ENCODE data around the gene ROCK1.
"Not testable (repeated sequence)": the region's sequence is repeated elsewhere in the genome, so short reads cannot be mapped to it uniquely, and the experiment has no call there.

The ROCK1 gene

DNA sequence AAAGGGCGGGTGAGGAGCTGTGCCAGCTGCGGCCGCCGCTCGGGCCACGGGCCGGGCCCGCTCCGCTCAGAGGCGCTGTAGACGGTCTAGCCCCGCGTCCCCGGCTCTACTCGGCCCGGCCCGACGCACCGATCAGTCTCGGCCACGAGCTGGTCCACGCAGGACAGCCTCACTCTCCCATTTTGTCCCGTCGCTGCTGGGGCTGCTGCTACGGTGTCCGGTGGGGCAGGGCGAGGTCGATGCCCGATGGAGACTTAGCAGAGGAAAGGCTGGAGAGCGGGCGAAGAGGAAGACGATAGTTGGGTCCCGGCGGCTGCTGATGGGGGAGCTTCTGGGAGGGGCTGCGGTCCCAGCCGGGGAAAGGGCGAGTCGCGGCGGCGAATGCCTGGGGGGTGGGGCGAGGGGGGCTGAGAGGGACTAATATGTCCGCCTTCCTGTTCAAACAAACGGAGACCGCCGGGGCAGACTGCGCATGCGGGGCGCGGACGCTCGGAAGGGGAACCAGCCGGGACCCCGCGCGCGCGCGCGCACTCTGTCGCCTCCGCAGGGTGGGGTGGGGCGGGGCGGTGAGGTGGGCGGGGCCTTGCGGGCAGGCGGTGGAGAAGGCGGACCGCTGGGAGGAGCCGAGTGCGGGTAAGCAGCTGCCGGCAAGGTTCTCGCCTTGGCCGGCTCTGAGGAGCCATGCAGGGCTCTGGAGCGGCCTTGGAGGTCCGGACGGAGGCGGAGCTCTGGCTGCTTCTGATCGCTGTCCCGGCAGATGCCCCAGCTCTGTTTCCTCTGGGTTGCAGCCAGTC lies at the start of gene ROCK1:
ROCK1 (minus strand) TSS at position 468 of the 794 bp plus-strand sequence. CDS start 903 bp downstream, outside the sequence.
- DNase-seq (ENCODE audit: low read depth in 2 of 3, low spot score in 1 of 3) = peak; percentile 95 to 98 (median 96)

DNA sequence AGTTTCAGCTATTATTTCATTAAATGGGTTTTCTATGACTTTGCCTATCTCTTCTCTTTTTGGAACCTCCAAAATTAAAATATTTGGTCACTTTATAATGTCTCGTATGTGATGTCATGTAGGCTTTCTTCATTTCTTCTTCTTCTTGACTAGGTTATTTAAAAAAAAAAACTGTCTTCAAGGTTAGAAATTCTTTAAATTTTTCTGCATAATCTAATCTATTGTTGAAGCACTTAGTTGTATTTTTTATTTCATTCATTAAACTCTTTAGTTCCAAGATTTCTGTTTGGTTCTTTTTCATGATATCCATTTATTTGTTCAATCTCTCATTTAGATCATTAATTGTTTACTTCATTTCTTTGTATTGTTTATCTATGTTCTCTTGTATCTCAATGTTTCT lies 43.8 kb upstream of the ROCK1 start:
- DNase-seq (ENCODE audit: low read depth in 2 of 3, low spot score in 1 of 3) = no peak

DNA sequence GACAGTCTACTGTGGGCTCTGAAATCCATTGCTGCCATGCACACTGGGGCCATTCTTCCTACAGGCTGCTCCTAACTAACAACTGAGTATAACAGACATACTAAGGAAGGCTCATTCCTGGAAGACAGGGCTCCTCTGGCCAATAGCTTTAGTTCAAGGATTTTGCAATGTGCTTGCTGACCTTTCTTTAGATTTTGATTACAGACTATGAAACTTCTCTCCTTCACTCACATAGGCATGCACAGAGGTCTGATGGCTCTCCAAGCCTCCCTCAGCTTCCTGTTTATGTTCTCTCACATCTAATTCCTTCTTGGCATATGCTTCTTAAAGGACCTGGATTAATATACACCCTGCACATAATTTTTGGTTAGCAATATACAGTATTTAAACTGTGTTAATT lies 34.4 kb upstream of the ROCK1 start:
- no peak for DNase-seq (ENCODE audit: low read depth in 2 of 3, low spot score in 1 of 3)

DNA sequence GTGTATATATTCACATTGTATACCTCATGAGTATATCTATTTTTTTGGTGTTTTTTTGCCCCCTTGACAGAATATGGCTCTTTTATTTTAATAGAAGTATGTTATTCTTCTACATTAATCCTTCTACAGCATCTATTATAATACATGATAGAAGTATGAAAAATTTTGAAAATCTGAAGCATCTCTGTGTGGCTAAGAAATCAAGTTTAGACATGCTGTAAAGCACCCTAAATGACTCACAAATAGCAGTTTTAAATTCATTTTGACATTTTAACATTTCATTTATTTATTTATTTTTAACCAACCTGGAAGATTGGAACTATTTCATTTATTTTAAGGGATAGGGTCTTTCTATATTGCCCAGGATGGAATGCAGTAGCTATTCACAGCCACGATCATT lies 33.8 kb upstream of the ROCK1 start:
- DNase-seq (ENCODE audit: low read depth in 2 of 3, low spot score in 1 of 3) = no peak

DNA sequence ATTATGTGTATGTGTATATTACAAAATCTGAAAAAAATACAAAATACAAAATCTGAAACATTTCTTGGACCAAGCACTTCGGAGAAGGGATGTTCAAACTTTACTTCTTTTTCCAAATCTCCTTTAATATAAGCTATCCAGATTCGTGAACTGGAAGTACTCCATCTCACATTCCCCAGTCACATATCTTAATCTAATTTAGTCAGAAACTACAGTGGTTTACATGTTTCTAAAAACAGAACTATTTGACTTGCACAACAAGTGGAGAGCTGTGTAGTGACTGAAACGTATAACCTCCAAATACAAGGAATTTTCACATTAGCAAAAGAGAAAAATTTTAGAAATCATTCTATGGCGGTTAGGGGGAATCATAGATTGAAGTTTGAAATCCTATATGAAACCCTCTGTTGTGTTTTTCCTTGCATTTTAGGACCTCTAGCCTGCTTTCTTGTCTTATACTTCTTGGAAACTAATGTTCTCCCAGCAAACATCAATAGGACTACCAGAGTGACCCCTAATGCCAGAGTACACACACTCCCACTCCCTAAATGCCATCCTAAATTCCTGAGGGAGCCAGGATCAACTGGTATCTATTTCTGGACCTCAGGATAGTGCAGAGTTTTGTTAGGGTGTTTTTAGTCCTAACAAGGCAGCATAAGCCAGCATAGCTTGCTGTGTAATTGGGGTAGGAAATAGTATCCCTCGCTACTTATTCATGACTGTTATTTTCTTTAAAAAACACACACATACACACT lies 30.2 kb upstream of the ROCK1 start:
- DNase-seq (ENCODE audit: low read depth in 2 of 3, low spot score in 1 of 3) = no peak

DNA sequence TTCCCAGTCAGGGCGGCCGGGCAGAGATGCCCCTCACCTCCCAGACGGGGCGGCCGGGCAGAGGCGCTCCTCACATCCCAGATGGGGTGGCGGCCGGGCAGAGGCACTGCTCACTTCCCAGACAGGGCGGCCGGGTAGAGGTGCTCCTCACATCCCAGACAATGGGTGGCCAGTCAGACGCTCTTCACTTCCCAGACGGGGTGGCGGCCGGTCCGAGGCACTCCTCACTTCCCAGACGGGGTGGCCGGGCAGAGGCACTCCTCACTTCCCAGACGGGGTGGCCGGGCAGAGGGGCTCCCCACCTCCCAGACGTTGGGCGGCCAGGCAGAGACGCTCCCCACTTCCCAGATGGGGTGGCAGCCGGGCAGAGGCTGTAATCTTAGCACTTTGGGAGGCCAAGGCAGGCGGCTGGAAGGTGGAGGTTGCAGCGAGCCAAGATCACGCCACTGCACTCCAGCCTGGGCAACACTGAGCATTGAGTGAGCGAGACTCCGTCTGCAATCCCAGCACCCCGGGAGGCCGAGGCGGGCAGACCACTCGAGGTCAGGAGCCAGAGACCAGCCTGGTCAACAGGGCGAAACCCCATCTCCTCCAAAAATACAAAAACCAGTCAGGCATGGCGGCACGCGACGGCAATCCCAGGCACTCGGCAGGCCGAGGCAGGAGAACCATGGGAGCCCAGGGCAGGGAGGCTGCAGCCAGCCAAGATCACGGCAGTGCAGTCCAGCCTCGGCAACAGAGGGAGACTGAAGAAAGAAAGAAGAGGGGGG lies 26.3 kb upstream of the ROCK1 start:
- DNase-seq (ENCODE audit: low read depth in 2 of 3, low spot score in 1 of 3) = not testable (repeated sequence)

DNA sequence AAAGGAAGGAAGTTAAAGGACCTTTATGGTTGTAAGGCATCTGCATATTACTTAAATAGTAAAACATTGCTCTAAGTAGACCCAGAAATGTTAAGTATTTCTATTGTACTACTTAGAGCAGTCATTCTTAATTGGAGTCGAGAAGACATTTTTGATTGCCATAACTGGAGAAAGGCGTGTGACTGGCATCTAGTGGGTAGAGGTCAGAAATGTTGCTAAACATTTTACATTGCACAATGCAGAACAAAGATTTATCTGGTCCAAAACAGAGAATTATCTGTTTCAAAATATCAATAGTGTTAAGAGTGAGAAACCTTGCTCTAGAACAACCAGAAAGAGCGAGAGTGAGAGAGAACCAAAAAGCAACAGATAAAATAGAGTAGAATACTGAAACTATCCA lies 23.3 kb upstream of the ROCK1 start:
- DNase-seq (ENCODE audit: low read depth in 2 of 3, low spot score in 1 of 3) = no peak

DNA sequence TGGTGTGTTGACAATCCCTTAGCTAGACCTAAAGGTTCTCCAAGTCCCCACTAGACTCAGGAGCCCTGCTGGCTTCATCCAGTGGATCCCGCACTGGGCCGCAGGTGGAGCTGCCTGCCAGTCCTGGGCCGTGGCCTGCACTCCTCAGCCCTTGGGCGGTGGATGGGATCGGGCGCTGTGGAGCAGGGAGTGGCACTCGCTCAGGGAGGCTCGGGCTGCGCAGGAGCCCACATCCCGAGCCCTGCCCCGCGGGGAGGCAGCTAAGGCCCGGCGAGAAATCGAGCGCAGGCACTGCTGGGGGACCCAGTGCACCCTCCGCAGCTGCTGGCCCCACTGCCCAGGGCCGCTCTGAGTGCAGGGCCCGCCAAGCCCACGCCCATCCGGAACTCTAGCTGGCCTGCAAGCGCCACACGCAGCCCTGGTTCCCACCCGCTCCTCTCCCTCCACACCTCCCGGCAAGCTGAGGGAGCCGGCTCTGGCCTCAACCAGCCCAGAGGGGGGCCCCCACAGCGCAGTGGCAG lies 20.8 kb upstream of the ROCK1 start:
- DNase-seq (ENCODE audit: low read depth in 2 of 3, low spot score in 1 of 3) = no peak

DNA sequence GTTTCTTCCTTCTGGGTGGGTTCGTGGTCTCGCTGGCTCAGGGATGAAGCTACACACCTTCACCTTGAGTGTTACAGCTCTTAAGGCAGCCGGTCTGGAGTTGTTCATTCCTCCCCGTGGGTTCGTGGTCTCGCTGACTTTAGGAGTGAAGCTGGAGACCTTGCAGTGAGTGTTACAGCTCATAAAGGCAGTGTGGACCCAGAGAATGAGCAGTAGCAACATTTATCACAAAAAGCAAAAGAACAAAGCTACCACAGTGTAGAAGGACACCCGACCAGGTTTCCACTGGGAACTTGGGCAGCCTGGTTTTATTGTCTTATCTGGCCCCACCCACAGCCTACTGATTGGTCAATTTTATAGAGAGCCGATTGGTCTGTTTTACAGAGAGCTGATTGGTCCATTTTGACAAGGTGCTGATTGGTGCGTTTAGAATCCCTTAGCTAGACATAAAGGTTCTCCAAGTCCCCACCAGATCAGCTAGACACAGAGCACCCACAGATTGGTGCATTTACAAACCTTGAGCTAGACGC lies 20.1 kb upstream of the ROCK1 start:
- no peak for DNase-seq (ENCODE audit: low read depth in 2 of 3, low spot score in 1 of 3)

DNA sequence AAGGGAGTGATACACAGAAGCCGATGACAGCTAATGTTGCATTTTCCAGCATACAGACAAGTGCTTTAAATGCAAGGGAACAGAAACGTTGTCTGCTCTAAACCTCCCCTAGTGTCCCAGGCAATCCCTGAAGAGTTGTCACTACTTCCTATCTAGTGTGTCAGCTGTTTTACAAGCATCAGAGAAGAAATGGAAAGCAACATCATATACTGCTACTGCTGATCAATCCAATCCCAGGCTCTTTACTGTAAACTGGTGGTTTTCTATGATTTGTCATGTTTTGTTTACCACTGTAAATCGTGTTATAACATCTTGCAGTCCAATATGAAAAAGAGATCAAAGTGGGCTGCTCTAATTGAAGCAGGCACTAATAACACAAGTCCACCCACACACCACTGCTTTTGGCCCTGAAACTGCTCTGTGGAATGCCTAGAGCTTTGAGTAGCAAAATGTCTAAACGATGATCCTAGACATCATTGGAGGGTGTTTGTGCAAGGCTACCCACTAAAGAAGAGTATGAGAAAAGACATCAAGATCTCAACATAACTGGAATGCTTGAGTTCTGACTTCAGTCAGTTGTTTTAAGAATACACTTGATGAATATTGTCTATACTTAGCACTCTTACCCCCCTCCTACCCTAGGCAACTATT lies 18.1 kb upstream of the ROCK1 start:
- DNase-seq (ENCODE audit: low read depth in 2 of 3, low spot score in 1 of 3) = no peak

DNA sequence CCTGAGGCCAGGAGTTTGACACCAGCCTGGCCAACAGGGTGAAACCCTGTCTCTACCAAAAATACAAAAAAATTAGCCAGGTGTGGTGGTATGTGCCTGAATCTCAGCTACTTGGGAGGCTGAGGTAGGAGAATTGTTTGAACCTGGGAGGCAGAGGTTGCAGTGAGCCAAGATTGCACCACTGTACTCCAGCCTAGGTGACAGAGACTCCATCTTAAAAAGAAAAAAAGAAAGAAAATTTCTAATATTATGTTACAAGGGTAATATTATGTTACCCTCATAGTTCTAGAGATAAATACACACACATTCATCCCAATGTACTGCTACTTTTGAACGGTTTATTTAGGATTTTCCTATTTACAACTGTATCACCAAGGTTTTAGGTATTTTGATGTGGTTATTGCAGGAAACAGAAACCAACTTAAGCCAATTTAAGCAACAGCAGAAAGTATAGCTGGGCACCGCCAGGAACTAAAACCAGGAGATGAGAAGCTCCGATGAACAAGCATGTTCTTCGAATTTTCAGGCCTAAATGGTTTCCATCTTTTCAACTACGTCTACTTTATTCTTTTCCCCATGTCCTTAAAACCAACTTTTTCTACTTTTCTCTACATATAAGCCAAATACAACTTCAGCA lies 11.8 kb upstream of the ROCK1 start:
- no peak for DNase-seq (ENCODE audit: low read depth in 2 of 3, low spot score in 1 of 3)

DNA sequence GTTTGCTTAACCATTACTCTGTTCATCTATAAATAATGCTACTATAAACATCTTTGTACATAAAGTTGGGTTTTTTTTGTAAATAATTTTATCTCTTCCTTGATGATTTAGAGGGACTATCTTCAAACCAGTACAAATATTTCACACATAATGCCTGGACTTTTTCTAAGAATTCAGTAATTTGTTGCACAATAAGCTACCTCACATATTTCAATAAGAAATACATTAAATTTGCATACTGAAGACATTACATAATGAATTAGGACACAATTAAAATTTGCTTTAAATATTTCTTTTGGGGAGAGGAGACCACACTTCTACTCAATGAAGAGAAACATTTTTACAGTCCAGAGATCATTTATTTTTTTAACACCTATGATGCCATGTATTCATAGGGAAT lies 7.2 kb upstream of the ROCK1 start:
- DNase-seq (ENCODE audit: low read depth in 2 of 3, low spot score in 1 of 3) = no peak

DNA sequence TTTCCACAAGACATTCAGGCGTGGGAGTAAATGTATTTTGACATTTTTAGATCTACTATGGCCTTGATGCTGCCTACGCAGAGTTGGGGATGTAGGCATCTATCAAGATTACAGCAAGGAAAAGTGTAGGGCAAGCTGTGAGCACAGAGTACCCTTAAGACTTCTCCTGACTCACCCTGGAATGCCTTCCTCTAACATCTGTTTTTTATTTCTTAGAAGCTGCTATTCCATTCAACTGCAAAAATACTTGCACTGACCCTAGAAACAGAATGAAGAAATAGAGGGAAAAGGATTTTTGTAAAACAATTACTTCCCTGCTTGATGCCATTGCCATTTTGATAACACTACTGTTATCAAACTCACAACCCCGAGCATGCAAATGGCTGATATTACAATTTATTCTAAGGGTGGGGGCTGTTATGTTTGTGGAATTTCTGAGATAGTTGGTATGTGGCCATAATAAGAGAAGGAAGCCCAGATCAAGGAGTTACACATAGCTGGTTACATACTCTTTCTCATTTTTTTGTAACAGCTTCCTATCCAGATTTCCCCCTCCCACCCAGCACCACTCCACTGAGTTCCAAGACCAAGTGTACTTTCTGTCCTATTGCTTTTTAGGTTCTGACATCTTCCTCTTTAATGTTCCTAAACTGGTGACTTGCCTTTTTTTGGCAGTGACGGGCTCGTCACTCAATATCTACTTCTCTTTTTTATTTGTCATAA lies 6.0 kb upstream of the ROCK1 start:
- DNase-seq (ENCODE audit: low read depth in 2 of 3, low spot score in 1 of 3) = no peak

DNA sequence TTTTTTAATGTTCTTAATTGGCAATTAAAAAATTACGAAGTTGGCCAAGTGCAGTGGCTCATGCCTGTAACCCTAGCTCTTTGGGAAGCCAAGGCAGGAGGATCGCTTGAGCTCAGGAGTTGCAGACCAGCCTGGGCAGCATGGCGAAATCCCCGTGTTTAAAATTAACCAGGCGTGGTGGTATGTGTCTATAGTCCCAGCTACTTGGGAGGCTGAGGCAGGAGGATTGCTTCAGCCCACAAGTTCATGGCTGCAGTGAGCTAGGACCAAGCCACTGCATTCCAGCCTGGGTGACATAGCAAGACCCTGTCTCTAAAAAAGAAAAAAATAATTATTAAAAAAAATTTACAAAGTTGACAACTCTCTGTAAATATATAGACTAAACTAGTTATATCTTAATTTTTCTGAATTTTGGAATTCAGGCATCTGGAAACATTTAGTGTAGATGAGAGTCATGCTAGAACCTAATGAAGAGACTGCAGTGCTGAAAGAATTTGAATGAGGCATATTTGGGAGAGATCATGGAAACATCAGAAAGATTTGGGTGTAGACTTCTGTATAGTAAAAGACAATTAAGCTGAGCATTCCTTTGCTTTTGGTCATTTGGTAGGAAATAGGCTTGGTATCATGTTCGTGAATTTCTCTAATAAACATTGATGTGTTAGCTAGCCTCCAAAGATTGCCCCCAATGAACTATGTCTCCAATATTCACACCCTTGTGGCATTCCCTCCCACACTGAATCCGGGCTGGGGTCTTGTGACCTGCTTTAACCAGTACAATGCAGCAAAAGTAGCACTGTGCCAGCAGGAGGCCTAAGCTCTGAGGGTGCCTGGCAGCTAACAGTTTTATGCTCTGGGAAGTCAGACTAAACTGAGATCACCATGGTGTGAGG lies 4.2 kb upstream of the ROCK1 start:
- DNase-seq (ENCODE audit: low read depth in 2 of 3, low spot score in 1 of 3) = no peak

DNA sequence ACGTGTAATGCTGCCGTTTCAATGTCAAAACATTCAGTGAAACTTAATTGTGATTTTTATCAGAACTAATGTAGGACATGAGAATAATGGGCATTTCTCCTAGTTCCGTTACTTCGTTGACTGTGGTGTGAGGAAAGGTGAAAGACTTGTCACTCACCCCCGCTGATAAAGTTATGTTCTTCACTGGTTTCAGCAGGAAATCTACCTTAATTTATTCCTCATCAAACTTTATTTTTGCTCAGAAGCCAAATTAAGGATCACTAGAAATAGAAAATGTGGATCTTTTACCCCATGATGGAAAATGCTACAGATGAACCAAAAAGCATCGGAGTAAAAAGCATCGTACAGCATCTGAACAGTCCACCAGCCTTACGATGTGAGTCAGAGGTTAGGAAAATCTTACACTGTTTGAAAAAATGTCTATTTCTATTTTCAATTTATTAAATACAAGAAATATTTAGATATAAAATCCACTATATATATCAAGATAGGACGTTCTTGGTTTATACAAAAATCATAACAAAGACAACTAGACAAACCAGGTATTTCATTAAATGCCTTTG lies 1.0 kb upstream of the ROCK1 start:
- no peak for DNase-seq (ENCODE audit: low read depth in 2 of 3, low spot score in 1 of 3)

DNA sequence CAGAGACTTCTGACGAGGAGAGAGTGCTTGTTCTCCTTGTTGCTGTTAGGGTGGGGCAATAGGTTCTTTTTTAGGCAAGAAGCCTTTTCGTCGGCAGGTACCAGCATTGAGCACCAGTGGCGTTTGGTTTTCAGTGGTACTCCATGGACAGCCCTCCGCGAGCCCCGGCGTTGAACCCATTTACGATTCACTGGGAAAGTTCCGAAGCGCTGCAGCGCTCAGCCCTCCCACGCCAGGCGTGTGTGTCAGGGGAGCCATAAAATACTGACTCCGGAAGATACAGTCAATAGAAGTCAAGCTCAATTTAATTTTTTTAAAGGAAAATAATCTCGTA lies 494 bp upstream of the ROCK1 start:
- DNase-seq (ENCODE audit: low read depth in 2 of 3, low spot score in 1 of 3) = peak in 1 of 3 donors; percentile 39

DNA sequence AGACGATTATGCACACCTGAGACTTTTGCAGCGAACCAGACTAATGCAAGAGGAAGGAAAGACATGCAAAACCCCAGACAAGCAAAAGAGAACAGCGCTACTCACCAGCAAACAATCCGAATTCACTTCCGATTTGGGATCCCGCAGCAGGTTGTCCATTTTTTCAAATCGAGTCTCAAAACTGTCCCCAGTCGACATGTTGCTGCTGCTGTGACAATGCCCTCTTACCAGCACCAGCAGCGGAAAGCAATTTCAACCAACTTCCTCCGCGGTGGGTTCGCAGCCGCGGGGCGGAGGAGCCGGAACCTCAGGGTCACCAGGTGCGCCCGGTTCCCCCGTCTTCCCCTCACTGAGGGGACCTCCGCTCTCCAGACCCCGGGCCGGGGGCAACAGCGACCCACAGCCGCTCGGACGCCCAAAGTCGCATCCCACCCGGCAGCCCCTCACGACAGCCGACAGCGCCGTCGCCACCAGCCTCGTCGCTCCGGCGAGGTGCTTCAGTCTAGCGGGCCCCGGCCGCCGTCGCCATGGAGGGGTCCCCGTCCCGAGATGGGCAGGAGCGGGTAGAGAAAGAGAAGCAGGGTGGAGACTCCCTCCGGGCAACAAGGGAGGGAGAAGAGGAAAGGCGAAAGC lies 784 bp downstream of the ROCK1 start:
- DNase-seq (ENCODE audit: low read depth in 2 of 3, low spot score in 1 of 3) = peak; percentile 17 to 46 (median 43)
